Measurements from ENCODE around the gene CCL26.
"Not testable (repeated sequence)": the region's sequence is repeated elsewhere in the genome, so short reads cannot be mapped to it uniquely, and the experiment has no call there.

The CCL26 gene

GRCh38 chr7:75792567-75792966, 20.6 kb upstream of the CCL26 start:
- not testable (repeated sequence) for DNase-seq (ENCODE audit: low read depth, low spot score)

GRCh38 chr7:75789361-75789924, 17.4 kb upstream of the CCL26 start:
- DNase-seq (ENCODE audit: low read depth, low spot score): no peak

GRCh38 chr7:75788154-75788847, 16.3 kb upstream of the CCL26 start:
- peak; percentile 71 for DNase-seq (ENCODE audit: low read depth, low spot score)

GRCh38 chr7:75783058-75783457, 11.0 kb upstream of the CCL26 start:
- not testable (repeated sequence) for DNase-seq (ENCODE audit: low read depth, low spot score)

- DNase-seq (ENCODE audit: low read depth, low spot score): not testable (repeated sequence)
These were observed 8.7 kb upstream of the CCL26 start for GRCh38 chr7:75780647-75781273.

- DNase-seq (ENCODE audit: low read depth, low spot score): not testable (repeated sequence)
These were observed 7.5 kb upstream of the CCL26 start for GRCh38 chr7:75779516-75779915.

- DNase-seq (ENCODE audit: low read depth, low spot score): not testable (repeated sequence)
These were observed 7.0 kb upstream of the CCL26 start for GRCh38 chr7:75779035-75779434.

- no peak for DNase-seq (ENCODE audit: low read depth, low spot score)
These were observed 4.4 kb upstream of the CCL26 start for GRCh38 chr7:75776295-75776971.

- not testable (repeated sequence) for DNase-seq (ENCODE audit: low read depth, low spot score)
These were observed 1.9 kb upstream of the CCL26 start for GRCh38 chr7:75773958-75774357.

- no peak for DNase-seq (ENCODE audit: low read depth, low spot score)
These were observed 787 bp downstream of the CCL26 start for GRCh38 chr7:75771224-75771623.

GRCh38 chr7:75762350-75762917, 9.6 kb downstream of the CCL26 start:
- DNase-seq (ENCODE audit: low read depth, low spot score): peak; percentile 40

- DNase-seq (ENCODE audit: low read depth, low spot score): not testable (repeated sequence)
These were observed 10.2 kb downstream of the CCL26 start for GRCh38 chr7:75761801-75762200.

GRCh38 chr7:75758491-75758890, 13.5 kb downstream of the CCL26 start:
- no peak for DNase-seq (ENCODE audit: low read depth, low spot score)

GRCh38 chr7:75757860-75758259, 14.2 kb downstream of the CCL26 start:
- DNase-seq (ENCODE audit: low read depth, low spot score): no peak

- no peak for DNase-seq (ENCODE audit: low read depth, low spot score)
These were observed 14.9 kb downstream of the CCL26 start for GRCh38 chr7:75756991-75757676.

- DNase-seq (ENCODE audit: low read depth, low spot score): no peak
These were observed 15.6 kb downstream of the CCL26 start for GRCh38 chr7:75756206-75756990.

GRCh38 chr7:75743455-75743859, 28.6 kb downstream of the CCL26 start:
- DNase-seq (ENCODE audit: low read depth, low spot score): no peak

- no peak for DNase-seq (ENCODE audit: low read depth, low spot score)
These were observed 31.0 kb downstream of the CCL26 start for GRCh38 chr7:75740846-75741497.

- DNase-seq (ENCODE audit: low read depth, low spot score): no peak
These were observed 32.0 kb downstream of the CCL26 start for GRCh38 chr7:75739796-75740672.

All from ELF-1 (cell line).